ENCODE measurements around the gene EPN3. TPM values are rescaled to one million over a fixed set of nuclear protein-coding genes. Genes with fewer than 3 reads are reported as not detected.
A peak's percentile ranks its signal among the peaks of the same experiment; 100 is the strongest.

EPN3 gene
- polyA plus RNA-seq, 4 donors = 10.1 to 12.9 (median 10.9) TPM

- peak in 1 of 4 donors; percentile 86 for DNase-seq (ENCODE audit: low read depth in 4 of 4, low spot score in 3 of 4)
These were observed 14.7 kb downstream of the EPN3 start, which contains the start of gene SPATA20 for GRCh38 chr17:50547035-50547735. Gene SPATA20, plus strand, starts transcription at chr17:50547174. Its CDS starts 35 bp downstream, at chr17:50547209.

GRCh38 chr17:50547736-50548083 is 15.2 kb downstream of the EPN3 start:
- DNase-seq (ENCODE audit: low read depth in 4 of 4, low spot score in 3 of 4) = no peak

- no peak for DNase-seq (ENCODE audit: low read depth in 4 of 4, low spot score in 3 of 4)
These were observed 16.3 kb downstream of the EPN3 start for GRCh38 chr17:50548831-50549230.

- DNase-seq (ENCODE audit: low read depth in 4 of 4, low spot score in 3 of 4) = no peak
These were observed 16.9 kb downstream of the EPN3 start for GRCh38 chr17:50549256-50549941.

- DNase-seq (ENCODE audit: low read depth in 4 of 4, low spot score in 3 of 4) = no peak
These were observed 17.4 kb downstream of the EPN3 start for GRCh38 chr17:50549969-50550368.

- DNase-seq (ENCODE audit: low read depth in 4 of 4, low spot score in 3 of 4) = no peak
These were observed 18.3 kb downstream of the EPN3 start for GRCh38 chr17:50550661-50551432.

GRCh38 chr17:50551433-50551815 is 18.9 kb downstream of the EPN3 start:
- DNase-seq (ENCODE audit: low read depth in 4 of 4, low spot score in 3 of 4) = no peak

GRCh38 chr17:50551884-50552283 is 19.3 kb downstream of the EPN3 start:
- no peak for DNase-seq (ENCODE audit: low read depth in 4 of 4, low spot score in 3 of 4)

- no peak for DNase-seq (ENCODE audit: low read depth in 4 of 4, low spot score in 3 of 4)
These were observed 21.7 kb downstream of the EPN3 start for GRCh38 chr17:50554201-50554600.

- no peak for DNase-seq (ENCODE audit: low read depth in 4 of 4, low spot score in 3 of 4)
These were observed 24.3 kb downstream of the EPN3 start for GRCh38 chr17:50556803-50557202.

GRCh38 chr17:50557630-50558029 is 25.1 kb downstream of the EPN3 start:
- DNase-seq (ENCODE audit: low read depth in 4 of 4, low spot score in 3 of 4) = no peak

GRCh38 chr17:50558091-50558490 is 25.6 kb downstream of the EPN3 start:
- DNase-seq (ENCODE audit: low read depth in 4 of 4, low spot score in 3 of 4) = no peak

GRCh38 chr17:50558581-50558940 is 26.0 kb downstream of the EPN3 start:
- no peak for DNase-seq (ENCODE audit: low read depth in 4 of 4, low spot score in 3 of 4)

GRCh38 chr17:50558941-50559614 is 26.5 kb downstream of the EPN3 start:
- no peak for DNase-seq (ENCODE audit: low read depth in 4 of 4, low spot score in 3 of 4)

- no peak for DNase-seq (ENCODE audit: low read depth in 4 of 4, low spot score in 3 of 4)
These were observed 27.2 kb downstream of the EPN3 start for GRCh38 chr17:50559674-50560184.

GRCh38 chr17:50560185-50560824 is 27.8 kb downstream of the EPN3 start, which contains the start of gene CACNA1G:
Gene CACNA1G, plus strand, starts transcription at chr17:50560715. Its CDS starts 745 bp downstream, at chr17:50561460.
- DNase-seq (ENCODE audit: low read depth in 4 of 4, low spot score in 3 of 4) = peak in 3 of 4 donors; percentile 81 to 84 (median 82)

- no peak for DNase-seq (ENCODE audit: low read depth in 4 of 4, low spot score in 3 of 4)
These were observed 28.6 kb downstream of the EPN3 start for GRCh38 chr17:50560931-50561745.

- DNase-seq (ENCODE audit: low read depth in 4 of 4, low spot score in 3 of 4) = no peak
These were observed 29.2 kb downstream of the EPN3 start for GRCh38 chr17:50561746-50562141.
